SU-DHL-6 (cell line): ENCODE data around the gene SLC35F4.

Source experiments
- H2AFZ ChIP-seq: fragments of 200-600 bp; sonication (generic); 2 replicates; pipeline ENCODE4 v1.6.1; 2014; ENCODE audit warnings: low read depth, mild to moderate bottlenecking, moderate library complexity, mixed read lengths, antibody characterized with exemption, low read length; ENCODE audit not compliant: severe bottlenecking
- H3F3A ChIP-seq: fragments of 200-600 bp; shearing (Covaris generic); 2 replicates; pipeline ENCODE4 v1.6.0; 2016; ENCODE audit warnings: antibody characterized with exemption, mild to moderate bottlenecking; ENCODE audit not compliant: insufficient read depth
- H3K27ac ChIP-seq: fragments of 200-600 bp; sonication (generic); 2 replicates; pipeline ENCODE4 v1.5.1; 2016; ENCODE audit warnings: low read depth, mild to moderate bottlenecking, low read length, moderate library complexity, mixed read lengths
- H3K27me3 ChIP-seq: fragments of 200-600 bp; sonication (generic), shearing (Covaris generic); 2 replicates; pipeline ENCODE4 v1.6.0; 2014; ENCODE audit warnings: mild to moderate bottlenecking, low read length
- H3K36me3 ChIP-seq: fragments of 200-600 bp; sonication (generic); 2 replicates; pipeline ENCODE4 v1.6.1; 2014; ENCODE audit warnings: mild to moderate bottlenecking, low read length, mixed read lengths
- H3K4me2 ChIP-seq: fragments of 300-600, 200-600 bp; shearing (Covaris generic), sonication (generic); 2 replicates; pipeline ENCODE4 v1.6.0; 2014; ENCODE audit warnings: low read length, low read depth, mild to moderate bottlenecking; ENCODE audit not compliant: poor library complexity, severe bottlenecking
- H3K4me3 ChIP-seq: fragments of 200-600 bp; sonication (generic); 2 replicates; pipeline ENCODE4 v1.5.1; 2014; ENCODE audit warnings: antibody characterized with exemption, low read length, mild to moderate bottlenecking, mixed read lengths; ENCODE audit not compliant: insufficient read depth, poor library complexity, severe bottlenecking
- H3K79me2 ChIP-seq: fragments of 200-600 bp; sonication (generic); 2 replicates; pipeline ENCODE4 v1.6.1; 2014; ENCODE audit warnings: mild to moderate bottlenecking, low read length, moderate library complexity; ENCODE audit not compliant: insufficient read depth
- H3K9ac ChIP-seq: fragments of 200-600 bp; sonication (generic); 2 replicates; pipeline ENCODE4 v1.7.0; 2014; ENCODE audit warnings: mild to moderate bottlenecking, low read length
- H3K9me2 ChIP-seq: fragments of 200-600 bp; sonication (generic); replicated peaks from 2 replicates; pipeline ENCODE4 v1.6.1; 2014; ENCODE audit warnings: low read length; ENCODE audit not compliant: insufficient read depth
- H3K9me3 ChIP-seq: fragments of 200-600 bp; sonication (generic); 2 replicates; pipeline ENCODE4 v1.6.1; 2014; ENCODE audit warnings: low read length, mixed read lengths; ENCODE audit not compliant: insufficient read depth
- H4K20me1 ChIP-seq: fragments of 200-600 bp; sonication (generic); 2 replicates; pipeline ENCODE4 v1.6.1; 2014; ENCODE audit warnings: low read depth, mild to moderate bottlenecking, antibody characterized with exemption, low read length, moderate library complexity, mixed read lengths
- EZH2phosphoT487 ChIP-seq: fragments of 200-600 bp; sonication (generic), shearing (Covaris generic); conservative IDR thresholded peaks from 2 replicates; pipeline ENCODE4 v1.6.1; 2018; ENCODE audit warnings: mild to moderate bottlenecking, antibody characterized with exemption, low read length, moderate library complexity, mixed read lengths
- TF ChIP-seq, protein P1 (sequence below): fragments of 200-600 bp; sonication (generic); IDR thresholded peaks from one replicate; pipeline ENCODE4 v1.5.1; 2017; ENCODE audit warnings: antibody characterized with exemption, mild to moderate bottlenecking, low read length, moderate library complexity; ENCODE audit not compliant: insufficient read depth, poor library complexity, severe bottlenecking

Gene SLC35F4

DNA sequence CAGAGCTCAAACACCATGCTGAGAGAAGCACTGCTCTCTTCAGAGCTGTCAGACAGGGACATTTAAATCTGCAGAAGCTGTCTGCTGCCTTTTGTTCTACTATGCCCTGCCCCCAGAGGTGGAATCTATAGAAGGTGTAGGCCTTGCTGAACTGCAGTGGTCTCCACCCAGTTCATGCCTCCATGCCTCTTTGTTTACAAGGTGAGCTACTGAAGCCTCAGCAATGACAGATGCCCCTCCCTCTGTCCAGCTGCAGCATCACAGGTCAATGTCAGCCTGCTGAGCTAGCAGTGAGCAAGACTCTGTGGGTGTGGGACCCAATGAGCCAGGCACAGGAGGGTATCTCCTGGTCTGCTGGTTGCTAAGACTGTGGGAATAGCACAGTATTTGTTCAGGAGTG is 346.8 kb downstream of the SLC35F4 start:
- Histone ChIP-seq H3K27ac (no peak overlapping the region), H3K27me3 (no peaks in the 10 kb centered on the region), H3K4me2 (no peak overlapping the region), H3K9ac (no peak overlapping the region), H3K9me2 (no peaks in the 10 kb centered on the region), H4K20me1 (no peaks in the 10 kb centered on the region), H3K4me3 (no peak overlapping the region), H3K9me3 (no peaks in the 10 kb centered on the region), H3K79me2 (no peaks in the 10 kb centered on the region), H3K36me3 (no peaks in the 10 kb centered on the region), H2AFZ (no peak overlapping the region), H3F3A (no peaks in the 10 kb centered on the region)
- TF ChIP-seq, protein P1, sequence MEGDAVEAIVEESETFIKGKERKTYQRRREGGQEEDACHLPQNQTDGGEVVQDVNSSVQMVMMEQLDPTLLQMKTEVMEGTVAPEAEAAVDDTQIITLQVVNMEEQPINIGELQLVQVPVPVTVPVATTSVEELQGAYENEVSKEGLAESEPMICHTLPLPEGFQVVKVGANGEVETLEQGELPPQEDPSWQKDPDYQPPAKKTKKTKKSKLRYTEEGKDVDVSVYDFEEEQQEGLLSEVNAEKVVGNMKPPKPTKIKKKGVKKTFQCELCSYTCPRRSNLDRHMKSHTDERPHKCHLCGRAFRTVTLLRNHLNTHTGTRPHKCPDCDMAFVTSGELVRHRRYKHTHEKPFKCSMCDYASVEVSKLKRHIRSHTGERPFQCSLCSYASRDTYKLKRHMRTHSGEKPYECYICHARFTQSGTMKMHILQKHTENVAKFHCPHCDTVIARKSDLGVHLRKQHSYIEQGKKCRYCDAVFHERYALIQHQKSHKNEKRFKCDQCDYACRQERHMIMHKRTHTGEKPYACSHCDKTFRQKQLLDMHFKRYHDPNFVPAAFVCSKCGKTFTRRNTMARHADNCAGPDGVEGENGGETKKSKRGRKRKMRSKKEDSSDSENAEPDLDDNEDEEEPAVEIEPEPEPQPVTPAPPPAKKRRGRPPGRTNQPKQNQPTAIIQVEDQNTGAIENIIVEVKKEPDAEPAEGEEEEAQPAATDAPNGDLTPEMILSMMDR = no peak
- no peak for TF ChIP-seq EZH2phosphoT487
